Measurements from ENCODE around the gene FNDC11. TPM values are rescaled to one million over a fixed set of nuclear protein-coding genes. Genes with fewer than 3 reads are reported as not detected.

Gene FNDC11
- total RNA-seq, 2 experiments from 2014 or later, result 0.26 to 0.29 TPM

DNA sequence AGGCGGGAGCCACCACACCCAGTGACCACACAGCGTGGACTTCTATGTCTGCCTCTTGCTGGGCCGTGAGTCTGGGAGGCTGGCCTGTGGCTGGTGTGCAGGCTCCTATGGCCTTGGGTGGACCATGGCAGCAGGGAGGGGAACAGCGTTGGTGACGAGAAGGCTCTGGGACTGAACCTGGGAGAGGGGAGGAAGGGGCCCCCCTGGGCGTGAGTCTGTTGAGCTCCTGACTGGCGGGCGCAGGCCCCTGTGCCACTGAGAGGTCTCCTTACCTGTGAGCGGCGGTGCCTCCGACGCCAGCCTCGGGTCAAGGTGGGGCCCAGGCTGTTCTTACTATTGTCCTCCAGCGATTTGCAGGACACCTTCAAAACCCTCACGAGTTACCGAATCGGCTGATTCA lies 32.8 kb downstream of the FNDC11 start:
- H3K27ac Mint-ChIP-seq, result no peak overlapping the region
- ATAC-seq, result no peak
- peaks cover 17% of the 10 kb centered on the region for H3K36me3 Mint-ChIP-seq (ENCODE audit: low read depth)
- H3K9me3 Mint-ChIP-seq (ENCODE audit: insufficient read depth), result no peaks in the 10 kb centered on the region
- no peak overlapping the region for H3K4me3 Mint-ChIP-seq
- peaks cover 4% of the 10 kb centered on the region for H3K4me1 Mint-ChIP-seq (ENCODE audit: low read depth)
- CTCF ChIA-PET, result no interaction called here
- DNase-seq, result no peak
- POLR2A ChIA-PET, result interaction anchor here (0.6 kb wide), 1 partner anchor 977 kb away, joined by 3 read pairs; no protein-coding TSS in a partner anchor
- H3K27me3 Mint-ChIP-seq (ENCODE audit: low read depth), result peaks cover 12% of the 10 kb centered on the region

DNA sequence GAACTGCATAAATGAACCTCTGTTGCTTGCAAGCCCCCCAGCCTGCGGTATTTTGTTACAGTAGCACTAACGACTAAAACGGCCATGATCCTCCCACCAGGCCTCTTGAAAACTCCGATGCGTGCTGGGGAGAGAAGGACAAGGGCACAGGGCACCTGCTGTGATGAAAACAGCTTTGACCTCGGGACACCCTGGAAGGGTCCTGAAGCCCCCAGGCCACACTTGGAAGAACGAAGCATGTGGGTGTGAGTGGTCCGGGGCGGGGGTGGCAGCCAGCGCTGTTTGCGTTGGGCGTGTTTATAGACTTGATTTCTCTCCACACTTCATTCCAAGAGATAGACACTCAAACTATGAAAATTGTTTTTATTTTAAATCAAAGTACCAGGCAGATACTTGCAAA lies 33.3 kb downstream of the FNDC11 start:
- ChIA-PET CTCF (no interaction called here), POLR2A (interaction anchor here (0.6 kb wide), 1 partner anchor 977 kb away, joined by 3 read pairs; no protein-coding TSS in a partner anchor)
- Mint-ChIP-seq H3K36me3 (ENCODE audit: low read depth) (peaks cover 17% of the 10 kb centered on the region), H3K9me3 (ENCODE audit: insufficient read depth) (no peaks in the 10 kb centered on the region), H3K27ac (no peak overlapping the region), H3K4me1 (ENCODE audit: low read depth) (peaks cover 4% of the 10 kb centered on the region), H3K4me3 (no peak overlapping the region), H3K27me3 (ENCODE audit: low read depth) (peaks cover 12% of the 10 kb centered on the region)
- ATAC-seq, result no peak
- no peak for DNase-seq

DNA sequence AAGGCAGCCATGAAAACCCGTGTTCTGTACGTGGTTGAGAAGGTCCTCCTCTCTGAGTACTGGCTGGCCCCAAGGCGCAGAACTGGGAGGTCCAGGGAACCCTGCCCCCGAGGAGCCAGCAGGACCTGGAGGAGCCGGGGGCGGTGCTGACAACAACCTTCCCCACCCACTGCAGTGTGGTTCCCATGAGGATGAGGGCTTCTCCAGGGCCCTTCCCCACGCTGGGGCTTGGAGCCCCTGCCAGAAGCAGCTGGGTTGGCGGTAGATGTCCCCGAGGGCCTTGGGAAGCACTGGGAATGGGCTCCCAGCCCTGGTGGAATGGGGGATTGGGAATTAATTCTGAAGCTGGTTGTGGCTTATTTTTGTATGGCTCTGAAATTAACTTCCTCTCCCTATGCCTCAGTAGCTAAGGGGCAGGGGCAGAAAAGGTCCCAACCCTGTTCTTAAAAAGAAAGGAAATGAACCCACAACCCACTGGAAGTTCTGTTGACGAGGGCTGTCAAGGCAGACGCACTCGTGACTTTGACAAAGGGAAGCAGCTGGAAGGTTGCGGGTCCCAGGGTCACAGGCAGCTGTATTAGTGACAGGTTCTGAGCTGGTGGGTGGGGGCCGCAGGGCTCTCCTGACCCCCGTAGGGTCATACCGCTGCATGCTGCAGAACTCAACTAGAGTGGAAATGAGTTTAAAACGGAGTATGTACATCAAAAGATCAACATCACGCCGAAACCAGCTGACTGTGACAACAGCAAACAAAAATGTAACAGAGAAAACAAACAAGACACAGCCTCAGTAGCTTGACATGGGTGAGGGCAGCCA lies 34.0 kb downstream of the FNDC11 start:
- ChIA-PET CTCF (no interaction called here), POLR2A (interaction anchor here (1.0 kb wide), 1 partner anchor 14 kb away, joined by 3 read pairs; the partner anchor contains the start of gene HELZ2)
- Mint-ChIP-seq H3K4me1 (ENCODE audit: low read depth) (peaks cover 4% of the 10 kb centered on the region), H3K9me3 (ENCODE audit: insufficient read depth) (no peaks in the 10 kb centered on the region), H3K36me3 (ENCODE audit: low read depth) (peaks cover 18% of the 10 kb centered on the region), H3K27ac (no peak overlapping the region), H3K27me3 (ENCODE audit: low read depth) (peaks cover 7% of the 10 kb centered on the region), H3K4me3 (no peak overlapping the region)
- DNase-seq, result no peak
- no peak for ATAC-seq

DNA sequence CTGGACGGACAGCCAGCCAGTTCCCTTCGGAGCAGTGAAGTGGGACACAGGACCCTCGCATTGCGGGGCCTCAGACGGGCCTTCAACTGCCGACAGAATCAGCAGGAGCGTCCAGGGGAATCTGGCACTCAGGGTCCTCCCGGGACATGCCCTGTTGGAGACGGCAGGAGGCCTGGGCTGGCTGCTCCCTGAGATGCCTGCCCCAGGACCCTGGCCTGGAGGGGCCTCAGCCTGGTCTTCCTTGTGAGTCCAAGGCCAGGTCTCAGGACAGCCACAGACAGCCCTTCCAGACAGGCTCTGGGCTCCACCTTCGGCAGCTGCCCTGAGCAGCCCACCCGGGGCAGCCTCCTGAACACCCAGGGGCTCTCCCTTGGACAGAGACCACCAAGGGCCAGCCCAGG lies 34.7 kb downstream of the FNDC11 start:
- no peak for ATAC-seq
- ChIA-PET CTCF (no interaction called here), POLR2A (interaction anchor here (0.7 to 1.0 kb wide), 2 partner anchors 10 to 15 kb away, joined by 3 read pairs; partner anchors contain the start of gene HELZ2)
- H3K9me3 Mint-ChIP-seq (ENCODE audit: insufficient read depth), result no peaks in the 10 kb centered on the region
- peaks cover 4% of the 10 kb centered on the region for H3K27me3 Mint-ChIP-seq (ENCODE audit: low read depth)
- H3K4me3 Mint-ChIP-seq, result no peak overlapping the region
- peaks cover 24% of the 10 kb centered on the region for H3K36me3 Mint-ChIP-seq (ENCODE audit: low read depth)
- peaks cover 4% of the 10 kb centered on the region for H3K4me1 Mint-ChIP-seq (ENCODE audit: low read depth)
- no peak overlapping the region for H3K27ac Mint-ChIP-seq
- no peak for DNase-seq

DNA sequence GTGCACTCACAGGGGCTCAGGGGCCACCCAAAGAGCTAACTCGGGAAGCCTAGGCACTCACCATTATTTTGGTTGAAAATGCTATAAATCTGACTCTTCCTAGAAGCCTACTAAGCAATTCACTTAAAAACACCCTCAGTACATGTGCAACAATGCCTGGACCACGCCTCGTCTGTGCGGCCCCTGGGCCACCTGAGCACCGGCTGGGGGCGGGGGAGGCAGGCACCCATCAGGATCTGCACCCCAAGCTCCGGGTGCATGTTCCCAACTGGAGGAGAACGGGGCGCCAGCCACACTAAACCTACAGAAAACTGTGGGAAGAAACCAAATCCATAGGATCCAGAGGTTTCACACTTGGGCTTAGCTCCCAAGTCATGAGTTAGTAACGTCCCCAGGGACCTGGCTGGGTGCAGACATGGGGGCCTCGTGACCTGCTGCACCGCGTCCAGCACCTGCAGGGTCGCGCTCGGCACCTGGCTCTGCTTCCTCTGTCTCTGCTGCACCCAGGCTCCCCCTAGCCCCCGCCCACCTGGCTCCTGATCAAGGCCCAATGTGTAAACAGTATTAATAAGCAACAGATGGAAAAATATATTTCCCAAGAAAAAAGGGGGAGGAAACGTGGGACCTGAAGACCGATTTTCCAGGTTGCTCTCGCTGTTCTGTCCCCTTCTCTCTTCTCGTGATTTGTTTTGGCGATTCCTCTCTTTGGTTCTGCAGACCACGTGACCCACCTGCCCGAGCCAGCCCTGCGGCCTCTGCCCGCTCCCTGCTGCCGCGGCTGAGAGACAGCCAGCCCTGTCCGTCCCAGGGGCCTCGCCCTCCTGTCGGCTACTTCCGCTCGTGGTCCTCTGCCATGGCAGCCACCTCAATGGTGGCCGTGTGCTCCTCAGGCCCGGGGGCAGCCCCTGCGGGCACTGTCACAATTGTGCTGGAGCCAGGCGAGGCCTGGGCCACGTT lies 35.6 kb downstream of the FNDC11 start:
- POLR2A ChIA-PET, result interaction anchor here (0.7 kb wide), 1 partner anchor 9 kb away, joined by 3 read pairs; no protein-coding TSS in a partner anchor
- Mint-ChIP-seq H3K4me3 (no peak overlapping the region), H3K36me3 (ENCODE audit: low read depth) (peaks cover 24% of the 10 kb centered on the region), H3K27me3 (ENCODE audit: low read depth) (peaks cover 4% of the 10 kb centered on the region), H3K9me3 (ENCODE audit: insufficient read depth) (no peaks in the 10 kb centered on the region), H3K27ac (no peak overlapping the region), H3K4me1 (ENCODE audit: low read depth) (peaks cover 4% of the 10 kb centered on the region)
- DNase-seq (no peak), ATAC-seq (no peak)
- CTCF ChIA-PET, result no interaction called here

DNA sequence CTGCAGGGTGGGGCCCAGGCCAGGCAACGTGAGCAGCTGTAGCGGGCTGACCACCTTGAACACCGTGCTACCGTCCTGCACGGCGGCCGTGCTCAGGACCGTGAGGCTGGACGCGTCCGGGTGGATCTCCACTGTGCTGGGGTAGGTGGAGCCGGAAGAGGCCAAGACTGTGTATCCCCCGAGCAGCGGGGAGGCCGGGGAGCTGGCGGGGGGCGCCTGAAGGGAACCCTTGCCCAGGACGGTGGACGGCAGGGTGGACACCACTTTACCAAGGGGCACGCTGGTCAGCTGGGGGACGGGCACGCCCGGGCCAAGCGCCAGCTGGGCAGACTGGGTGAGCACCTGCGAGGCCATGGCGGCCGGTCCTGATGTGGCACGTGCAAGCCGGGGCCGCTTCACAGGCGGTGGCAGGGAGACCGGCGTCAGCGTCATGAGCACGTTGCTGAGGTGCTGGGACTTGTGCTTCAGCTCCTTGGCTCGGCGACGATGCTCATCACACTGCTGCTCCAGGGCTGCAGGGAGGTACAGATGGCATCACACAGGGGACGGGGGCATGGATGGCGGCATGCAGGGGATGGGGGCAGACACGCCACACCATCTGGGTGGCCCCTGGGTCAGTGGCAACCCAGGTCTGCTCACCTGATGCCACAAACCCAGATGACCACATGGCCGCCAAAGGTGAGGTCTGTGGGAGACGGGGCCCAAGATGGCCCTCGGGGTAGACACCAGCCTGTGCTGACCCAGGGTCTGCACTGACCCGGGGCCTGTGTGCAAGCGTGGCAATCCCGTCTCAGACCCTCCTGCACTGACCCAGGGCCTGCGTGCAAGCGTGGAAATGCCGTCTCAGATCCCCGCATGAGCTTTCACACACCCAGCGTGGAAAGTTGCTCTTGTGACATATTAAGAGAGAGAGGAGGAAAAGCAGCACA lies 36.5 kb downstream of the FNDC11 start:
- no peak for DNase-seq
- Mint-ChIP-seq H3K9me3 (ENCODE audit: insufficient read depth) (no peaks in the 10 kb centered on the region), H3K36me3 (ENCODE audit: low read depth) (peaks cover 30% of the 10 kb centered on the region), H3K4me1 (ENCODE audit: low read depth) (peaks cover 4% of the 10 kb centered on the region), H3K4me3 (no peak overlapping the region), H3K27ac (no peak overlapping the region), H3K27me3 (ENCODE audit: low read depth) (peaks cover 4% of the 10 kb centered on the region)
- no peak for ATAC-seq
- ChIA-PET CTCF (no interaction called here), POLR2A (interaction anchor here (0.6 kb wide), 1 partner anchor 11 kb away, joined by 5 read pairs; no protein-coding TSS in a partner anchor)

DNA sequence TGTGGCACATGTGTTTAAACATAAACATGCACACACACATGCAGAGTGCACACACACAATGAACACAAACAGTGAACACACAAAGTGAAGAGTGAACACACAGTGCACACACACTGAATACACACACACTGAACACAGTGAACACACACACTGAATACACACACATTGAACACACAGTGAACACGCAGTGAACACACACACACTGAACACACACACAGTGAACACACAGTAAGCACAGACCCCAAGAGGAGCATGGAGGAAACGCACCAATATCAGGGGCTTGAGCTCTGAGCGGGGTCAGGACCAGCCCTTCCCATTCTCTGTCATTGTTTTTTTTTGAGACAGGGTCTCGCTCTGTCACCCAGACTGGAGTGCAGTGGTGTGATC lies 37.2 kb downstream of the FNDC11 start:
- Mint-ChIP-seq H3K27me3 (ENCODE audit: low read depth) (no peaks in the 10 kb centered on the region), H3K4me1 (ENCODE audit: low read depth) (peaks cover 4% of the 10 kb centered on the region), H3K36me3 (ENCODE audit: low read depth) (peaks cover 32% of the 10 kb centered on the region), H3K4me3 (no peak overlapping the region), H3K27ac (no peak overlapping the region), H3K9me3 (ENCODE audit: insufficient read depth) (no peaks in the 10 kb centered on the region)
- ATAC-seq (no peak), DNase-seq (no peak)
- POLR2A ChIA-PET, result interaction anchor here (0.6 to 1.0 kb wide), 2 partner anchors 11 to 51 kb away, joined by 3 to 5 read pairs; no protein-coding TSS in a partner anchor
- CTCF ChIA-PET, result no interaction called here

DNA sequence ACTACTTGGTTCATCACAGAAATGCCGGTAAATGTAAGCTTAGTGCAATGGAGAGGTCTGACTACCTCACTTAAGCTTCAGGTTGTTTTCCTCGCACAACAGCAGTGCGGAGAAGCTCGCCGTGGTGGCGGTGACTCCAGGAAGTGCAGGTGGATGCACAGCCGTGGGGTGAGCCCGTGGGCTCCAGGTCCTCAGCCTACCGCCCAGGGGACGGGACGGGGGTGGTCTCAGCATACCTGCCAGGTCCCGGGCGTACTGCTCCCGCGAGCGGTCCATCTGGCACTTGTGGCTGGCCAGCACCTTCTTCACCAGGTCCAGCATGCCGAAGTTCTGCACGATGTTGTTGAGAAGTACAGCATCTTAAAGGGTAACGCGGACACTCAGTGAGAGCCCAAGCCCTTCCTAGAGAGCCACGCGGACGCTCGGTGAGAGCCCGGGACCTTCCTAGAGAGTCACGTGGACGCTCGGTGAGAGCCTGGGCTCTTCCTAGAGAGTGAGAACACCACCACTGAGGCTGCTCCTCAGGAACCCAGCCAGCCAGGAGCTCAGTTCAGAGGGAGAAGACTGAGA lies 37.9 kb downstream of the FNDC11 start:
- ATAC-seq (no peak), DNase-seq (no peak)
- no peaks in the 10 kb centered on the region for H3K27me3 Mint-ChIP-seq (ENCODE audit: low read depth)
- no peak overlapping the region for H3K4me3 Mint-ChIP-seq
- no peak overlapping the region for H3K27ac Mint-ChIP-seq
- POLR2A ChIA-PET, result interaction anchor here (1.0 kb wide), 1 partner anchor 50 kb away, joined by 3 read pairs; no protein-coding TSS in a partner anchor
- peaks cover 4% of the 10 kb centered on the region for H3K4me1 Mint-ChIP-seq (ENCODE audit: low read depth)
- H3K9me3 Mint-ChIP-seq (ENCODE audit: insufficient read depth), result no peaks in the 10 kb centered on the region
- peaks cover 32% of the 10 kb centered on the region for H3K36me3 Mint-ChIP-seq (ENCODE audit: low read depth)
- CTCF ChIA-PET, result no interaction called here

DNA sequence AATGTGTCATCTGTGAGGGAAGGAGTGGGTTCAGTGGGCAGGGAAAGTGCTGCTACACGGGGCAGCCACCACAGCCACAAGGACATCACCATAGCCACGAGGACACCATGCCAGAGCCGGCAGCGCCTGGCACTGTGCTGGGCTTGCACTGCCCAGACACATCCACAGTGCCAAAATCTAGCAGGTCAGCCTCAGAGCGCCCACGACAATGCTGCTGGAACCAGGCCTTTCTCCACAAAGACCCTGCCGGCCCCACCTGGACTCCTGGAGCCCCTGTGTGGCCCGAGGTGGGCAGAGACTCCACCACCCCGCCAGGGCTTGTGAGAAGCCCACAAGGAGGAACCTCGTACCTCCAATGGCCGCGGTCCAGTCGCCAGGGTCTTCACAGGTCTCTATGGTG lies 38.7 kb downstream of the FNDC11 start:
- Mint-ChIP-seq H3K4me1 (ENCODE audit: low read depth) (peaks cover 4% of the 10 kb centered on the region), H3K36me3 (ENCODE audit: low read depth) (peaks cover 36% of the 10 kb centered on the region), H3K9me3 (ENCODE audit: insufficient read depth) (no peaks in the 10 kb centered on the region), H3K27me3 (ENCODE audit: low read depth) (no peaks in the 10 kb centered on the region), H3K27ac (no peak overlapping the region), H3K4me3 (no peak overlapping the region)
- ChIA-PET CTCF (no interaction called here), POLR2A (no interaction called here)
- DNase-seq, result no peak
- no peak for ATAC-seq

DNA sequence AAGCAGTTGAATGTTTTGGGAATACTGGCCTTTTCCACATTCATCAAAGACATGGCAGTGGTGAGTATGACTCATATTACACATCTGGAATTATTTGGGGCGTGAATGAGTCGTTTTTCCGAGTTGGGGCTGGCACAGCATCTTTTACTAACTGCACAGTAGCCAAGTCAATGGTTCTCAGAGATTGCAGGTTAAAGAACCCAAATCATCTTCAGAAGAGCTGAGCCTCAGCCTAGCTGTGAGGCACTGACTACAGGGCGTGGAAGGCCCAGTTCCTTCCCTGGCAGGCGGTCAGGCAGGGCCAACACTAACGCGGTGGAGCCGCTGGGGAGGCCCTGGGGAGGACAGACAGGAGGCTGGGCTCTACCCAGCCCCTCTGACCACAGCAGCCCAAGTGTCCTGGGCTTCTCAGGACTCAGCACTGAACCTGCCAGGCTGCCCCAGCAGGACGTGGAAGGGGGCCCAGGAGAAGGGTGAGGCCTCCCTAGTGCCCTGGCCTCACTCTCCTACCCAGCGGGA lies 40.1 kb downstream of the FNDC11 start:
- no peak overlapping the region for H3K27ac Mint-ChIP-seq
- no peak overlapping the region for H3K4me3 Mint-ChIP-seq
- no peak for DNase-seq
- H3K9me3 Mint-ChIP-seq (ENCODE audit: insufficient read depth), result no peaks in the 10 kb centered on the region
- ChIA-PET POLR2A (no interaction called here), CTCF (no interaction called here)
- H3K4me1 Mint-ChIP-seq (ENCODE audit: low read depth), result no peaks in the 10 kb centered on the region
- no peak for ATAC-seq
- H3K36me3 Mint-ChIP-seq (ENCODE audit: low read depth), result peaks cover 44% of the 10 kb centered on the region
- no peaks in the 10 kb centered on the region for H3K27me3 Mint-ChIP-seq (ENCODE audit: low read depth)

Measured in activated CD8-positive, alpha-beta T cell treated with anti-CD3 and anti-CD28 coated beads, Interleukin-2, amount 10 ng/mL, durations not matched to agents 7 days and 5 days (primary cell).